GM12878 (cell line): ENCODE results near the gene GYG1. TPM values are rescaled to one million over a fixed set of nuclear protein-coding genes. Genes with fewer than 3 reads are reported as not detected.

Source experiments
- ATAC-seq: fragments of 200-7000 bp; cut with Tn5 transposase; 3 replicates; pipeline ENCODE4 v1.9.1; 2020; ENCODE audit warnings: mild to moderate bottlenecking, moderate library complexity
- BruUV-seq: library from RNA; stranded (reverse); fragments of 400-500 nt; replicated peaks from 2 replicates; lab custom pipeline; 2021; lab: Mats Ljungman, UMichigan
- CTCF ChIA-PET: fragments of 300-600 bp; sonication (Branson Sonifier 250); formaldehyde crosslinking; extraction: SDS; loops from one replicate; lab custom pipeline; 2021; ENCODE audit warnings: inconsistent platforms; lab: Yijun Ruan, JAX
- POLR2A ChIA-PET: fragments of 350-600 bp; formaldehyde crosslinking; extraction: SDS; loops from one replicate; lab custom pipeline; 2021; ENCODE audit warnings: inconsistent platforms; lab: Charles Lee
- RAD21 ChIA-PET: fragments of 300-600 bp; sonication (Branson Sonifier 250); formaldehyde crosslinking; loops from one replicate; lab custom pipeline; 2023; ENCODE audit warnings: antibody characterized with exemption; ENCODE audit not compliant: unreplicated experiment; lab: Charles Lee
- SMC1A ChIA-PET: fragments of 300-600 bp; sonication (Branson Sonifier 250); formaldehyde crosslinking; loops from one replicate; lab custom pipeline; 2023; ENCODE audit not compliant: unreplicated experiment, uncharacterized antibody; lab: Charles Lee
- DNase-seq: peaks from one replicate; pipeline ENCODE4 v3.0.0-alpha.2; 2011; ENCODE audit warnings: low read depth, low spot score
- FAIRE-seq: peaks from 3 replicates; lab custom pipeline; 2011; peaks lifted over from hg19 to GRCh38; lab: Jason Lieb, UNC
- H2AFZ ChIP-seq: 2 replicates; pipeline ENCODE4 v1.6.0; 2011; ENCODE audit warnings: low read depth, low read length, control low read depth; ENCODE audit not compliant: control insufficient read depth
- H3K27ac ChIP-seq: 2 replicates; pipeline ENCODE4 v1.5.1; 2011; ENCODE audit warnings: control low read depth; ENCODE audit not compliant: control insufficient read depth, insufficient read depth
- H3K27me3 ChIP-seq, 2 experiments: replicated peaks in 1 of 2; 2 replicates each; pipeline versions ENCODE4 v1.6.0 to v1.6.1; 2011; ENCODE audit warnings: low read length in 1 of 2; ENCODE audit not compliant: control insufficient read depth in 2 of 2, insufficient read depth in 2 of 2
- H3K36me3 ChIP-seq, 2 experiments: 2 replicates each; pipeline ENCODE4 v1.5.1; 2011; ENCODE audit warnings: low read length in 1 of 2; ENCODE audit not compliant: control insufficient read depth in 2 of 2, insufficient read depth in 2 of 2
- H3K4me1 ChIP-seq: 2 replicates; pipeline ENCODE4 v1.6.1; 2011; ENCODE audit warnings: mild to moderate bottlenecking, low read length, moderate library complexity, mixed read lengths; ENCODE audit not compliant: control insufficient read depth, insufficient read depth
- H3K4me2 ChIP-seq: 2 replicates; pipeline ENCODE4 v1.6.0; 2011; ENCODE audit warnings: control low read depth; ENCODE audit not compliant: control insufficient read depth, insufficient read depth
- H3K4me3 ChIP-seq: fragments of 200-600 bp; sonication (generic); 2 replicates; pipeline ENCODE4 v1.5.1; 2016
- H3K79me2 ChIP-seq: 2 replicates; pipeline ENCODE4 v1.6.0; 2011; ENCODE audit warnings: low read length; ENCODE audit not compliant: control insufficient read depth, insufficient read depth
- H3K9ac ChIP-seq: 2 replicates; pipeline ENCODE4 v1.8.0; 2011; ENCODE audit warnings: low read length, control low read depth, mixed read lengths; ENCODE audit not compliant: control insufficient read depth, insufficient read depth
- H3K9me3 ChIP-seq: replicated peaks from 3 replicates; pipeline ENCODE4 v1.5.1; 2011; ENCODE audit warnings: mild to moderate bottlenecking, low read length; ENCODE audit not compliant: control insufficient read depth, insufficient read depth
- H4K20me1 ChIP-seq: 2 replicates; pipeline ENCODE4 v1.6.0; 2011; ENCODE audit not compliant: control insufficient read depth, insufficient read depth
- CHD2 ChIP-seq: IDR thresholded peaks from 2 replicates; pipeline ENCODE4 v1.6.1; 2011; ENCODE audit warnings: low read depth, low read length, improper control_type of control experiment, borderline replicate concordance
- KLF5 ChIP-seq: fragments of 450-650 bp; IDR thresholded peaks from 2 replicates; pipeline ENCODE4 v1.6.1; 2014; ENCODE audit warnings: mild to moderate bottlenecking; ENCODE audit not compliant: partially characterized antibody
- RELA ChIP-seq: fragments of 450-650 bp; IDR thresholded peaks from 2 replicates; pipeline ENCODE4 v1.8.0; 2014; ENCODE audit warnings: borderline replicate concordance; ENCODE audit not compliant: partially characterized antibody
- ZSCAN29 ChIP-seq: fragments of 450-650 bp; IDR thresholded peaks from 2 replicates; pipeline ENCODE4 v1.6.1; 2017; ENCODE audit warnings: mild to moderate bottlenecking, moderate library complexity
- WGBS: methylation state at CpG from one replicate; pipeline ENCODE4 v1.1.6; 2016; ENCODE audit warnings: low lambda C conversion rate; ENCODE audit not compliant: insufficient replicate concordance, insufficient coverage; ENCODE audit errors: missing lambda C conversion rate; 5-methylcytosine and 5-hydroxymethylcytosine counted together
- in situ Hi-C: fragments of 300-500 bp; cut with MboI; formaldehyde crosslinking; loops from 9 replicates; pipeline ENCODE4 v1.14.3; 2018; ENCODE audit warnings: mixed read lengths
- intact Hi-C: fragments of 100-400 bp; cut with micrococcal nuclease; formaldehyde crosslinking; loops from one replicate; pipeline ENCODE4 v1.14.2; 2022; ENCODE audit not compliant: unreplicated experiment
- polyA plus RNA-seq, 11 experiments: library from polyadenylated mRNA; depleted of rRNA in 4 of 11; unstranded in 6 of 11; stranded (reverse) in 5 of 11; fragments of >200 nt; fragmentation: Nextera tagmentation in 4 of 11; fragmentation: Illumina TruSeq in 1 of 11; extraction: Ambion mirVana in 4 of 11; extraction: Trizol in 1 of 11; gene quantifications; 1 replicate in 1 of 11; 2 replicates in 10 of 11; pipeline versions ENCODE4 v1.2.1 to v1.2.3, GENCODE V29; 2011 to 2016; ENCODE audit warnings: inconsistent platforms in 2 of 11, missing spikeins in 2 of 11, low read depth in 1 of 11
- total RNA-seq, 4 experiments: library from RNA; depleted of rRNA in 3 of 4; stranded (reverse); fragments of >200 nt in 3 of 4; fragmentation: Illumina TruSeq in 1 of 4; extraction: Trizol in 1 of 4; gene quantifications; 2 replicates each; pipeline versions ENCODE4 v1.2.1 to v1.2.3, GENCODE V29; 2013 to 2021
- TF ChIP-seq, protein P1 (sequence below): fragments of 450-650 bp; IDR thresholded peaks from 2 replicates; pipeline ENCODE4 v1.6.1; 2017; ENCODE audit warnings: mild to moderate bottlenecking, low read depth, inconsistent platforms; ENCODE audit not compliant: poor library complexity, severe bottlenecking
- TF ChIP-seq, protein P2 (sequence below): fragments of 450-650 bp; IDR thresholded peaks from 2 replicates; pipeline ENCODE4 v1.6.1; 2016; ENCODE audit warnings: mild to moderate bottlenecking

Gene GYG1
- total and polyA plus RNA-seq, 10 of the 15 experiments (the other 5 are each of a cell fraction or from before 2014, with no cell fraction given) = 11.8 to 38.9 (median 22.9) TPM

DNA sequence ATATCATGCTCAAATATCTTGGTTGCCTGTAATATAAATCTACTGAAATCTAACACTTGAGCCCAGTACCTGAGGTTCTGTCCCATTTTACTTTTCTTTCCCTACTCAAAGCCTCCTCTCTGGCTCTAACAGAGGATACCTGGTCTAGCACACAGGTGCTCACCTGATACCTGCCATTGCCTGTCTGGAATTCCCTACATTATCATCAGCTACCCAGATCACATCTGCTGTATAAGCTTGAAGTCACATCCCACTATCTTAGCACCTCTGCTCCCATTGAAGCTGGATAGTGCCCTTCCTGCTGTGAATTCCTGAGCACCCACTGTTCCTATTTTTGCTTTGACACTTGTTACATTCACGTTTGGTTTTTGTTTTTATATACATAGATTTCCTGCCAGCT, 30.5 kb downstream of the GYG1 start:
- FAIRE-seq (no peak), DNase-seq (no peak), ATAC-seq (no peak)
- Histone ChIP-seq H3K27me3 (no peaks in the 10 kb centered on the region), H3K4me2 (no peak overlapping the region), H3K79me2 (no peaks in the 10 kb centered on the region), H3K9me3 (peaks cover 4% of the 10 kb centered on the region; the same call in 2 of the 3 replicates), H3K4me3 (no peak overlapping the region), H4K20me1 (no peaks in the 10 kb centered on the region), H2AFZ (no peak overlapping the region), H3K27ac (no peak overlapping the region), H3K36me3 (peaks cover 3 to 27% of the 10 kb centered on the region in 2 experiments), H3K9ac (no peak overlapping the region), H3K4me1 (no peaks in the 10 kb centered on the region)
- CTCF ChIA-PET = interaction anchor here (0.6 to 1.2 kb wide), 3 partner anchors 66 to 253 kb away, joined by 3 to 4 read pairs (median 3); no protein-coding TSS in a partner anchor
- 52% methylated on average over 1 of the region's 1 CpG for WGBS
- no TSS peak for BruUV-seq
- TF ChIP-seq KLF5 (no peak), ZSCAN29 (no peak), CHD2 (no peak), RELA (no peak)
- TF ChIP-seq, protein P1, sequence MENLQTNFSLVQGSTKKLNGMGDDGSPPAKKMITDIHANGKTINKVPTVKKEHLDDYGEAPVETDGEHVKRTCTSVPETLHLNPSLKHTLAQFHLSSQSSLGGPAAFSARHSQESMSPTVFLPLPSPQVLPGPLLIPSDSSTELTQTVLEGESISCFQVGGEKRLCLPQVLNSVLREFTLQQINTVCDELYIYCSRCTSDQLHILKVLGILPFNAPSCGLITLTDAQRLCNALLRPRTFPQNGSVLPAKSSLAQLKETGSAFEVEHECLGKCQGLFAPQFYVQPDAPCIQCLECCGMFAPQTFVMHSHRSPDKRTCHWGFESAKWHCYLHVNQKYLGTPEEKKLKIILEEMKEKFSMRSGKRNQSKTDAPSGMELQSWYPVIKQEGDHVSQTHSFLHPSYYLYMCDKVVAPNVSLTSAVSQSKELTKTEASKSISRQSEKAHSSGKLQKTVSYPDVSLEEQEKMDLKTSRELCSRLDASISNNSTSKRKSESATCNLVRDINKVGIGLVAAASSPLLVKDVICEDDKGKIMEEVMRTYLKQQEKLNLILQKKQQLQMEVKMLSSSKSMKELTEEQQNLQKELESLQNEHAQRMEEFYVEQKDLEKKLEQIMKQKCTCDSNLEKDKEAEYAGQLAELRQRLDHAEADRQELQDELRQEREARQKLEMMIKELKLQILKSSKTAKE = no peak
- TF ChIP-seq, protein P2, sequence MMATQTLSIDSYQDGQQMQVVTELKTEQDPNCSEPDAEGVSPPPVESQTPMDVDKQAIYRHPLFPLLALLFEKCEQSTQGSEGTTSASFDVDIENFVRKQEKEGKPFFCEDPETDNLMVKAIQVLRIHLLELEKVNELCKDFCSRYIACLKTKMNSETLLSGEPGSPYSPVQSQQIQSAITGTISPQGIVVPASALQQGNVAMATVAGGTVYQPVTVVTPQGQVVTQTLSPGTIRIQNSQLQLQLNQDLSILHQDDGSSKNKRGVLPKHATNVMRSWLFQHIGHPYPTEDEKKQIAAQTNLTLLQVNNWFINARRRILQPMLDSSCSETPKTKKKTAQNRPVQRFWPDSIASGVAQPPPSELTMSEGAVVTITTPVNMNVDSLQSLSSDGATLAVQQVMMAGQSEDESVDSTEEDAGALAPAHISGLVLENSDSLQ = no peak
- intact Hi-C loops = no loop called here
- in situ Hi-C loops = no loop called here
- POLR2A ChIA-PET = no interaction called here
- SMC1A ChIA-PET = interaction anchor here (0.7 kb wide), 1 partner anchor 47 kb away, joined by 3 read pairs; no protein-coding TSS in a partner anchor
- RAD21 ChIA-PET = interaction anchor here (0.6 to 0.7 kb wide), 2 partner anchors 22 to 59 kb away, joined by 3 to 4 read pairs; no protein-coding TSS in a partner anchor
